K562 (cell line): ENCODE measurements around the gene NDUFAF3. TPM values are rescaled to one million over a fixed set of nuclear protein-coding genes. Genes with fewer than 3 reads are reported as not detected.

Experiments
- BHLHE40 ChIP-seq: IDR thresholded peaks from 2 replicates; pipeline ENCODE4 v1.6.1; 2011; ENCODE audit warnings: low read length, improper control_type of control experiment
- LCOR ChIP-seq: sonication (generic); formaldehyde crosslinking; IDR thresholded peaks from 2 replicates; pipeline ENCODE4 v1.8.0; 2022; ENCODE audit warnings: mild to moderate bottlenecking, missing genetic modification reagents
- NCOA1 ChIP-seq: fragments of 450-650 bp; IDR thresholded peaks from 2 replicates; pipeline ENCODE4 v1.6.1; 2016; ENCODE audit warnings: low read depth
- NFIC ChIP-seq: fragments of 450-650 bp; IDR thresholded peaks from 2 replicates; pipeline ENCODE4 v1.6.1; 2017; ENCODE audit warnings: mild to moderate bottlenecking, inconsistent platforms
- NONO ChIP-seq, 2 experiments: fragments of 200-400 bp in 1 of 2; fragments of 450-650 bp in 1 of 2; formaldehyde crosslinking in 1 of 2; IDR thresholded peaks; 2 replicates each; pipeline ENCODE4 v1.6.1; 2017; ENCODE audit warnings: low read depth in 2 of 2, mild to moderate bottlenecking in 2 of 2, moderate library complexity in 2 of 2, low read length in 1 of 2
- NR2F6 ChIP-seq: fragments of 450-650 bp; formaldehyde crosslinking; IDR thresholded peaks from 2 replicates; pipeline ENCODE4 v1.4.0; 2020; ENCODE audit warnings: mild to moderate bottlenecking
- POLR2AphosphoS5 ChIP-seq: IDR thresholded peaks from 2 replicates; pipeline ENCODE4 v1.6.1; 2011; ENCODE audit warnings: mild to moderate bottlenecking, low read depth, low read length, moderate library complexity; ENCODE audit not compliant: control insufficient read depth, insufficient read depth
- RB1 ChIP-seq: fragments of 450-650 bp; IDR thresholded peaks from 2 replicates; pipeline ENCODE4 v1.6.1; 2017; ENCODE audit warnings: low read depth, mild to moderate bottlenecking
- RBM22 ChIP-seq: fragments of 200-400 bp; formaldehyde crosslinking; IDR thresholded peaks from 2 replicates; pipeline ENCODE4 v1.6.1; 2018; ENCODE audit warnings: low read length, low read depth; ENCODE audit not compliant: poor library complexity, severe bottlenecking
- RFX7 ChIP-seq: fragments of 250-450 bp; sonication (Bioruptor Pico); IDR thresholded peaks from 2 replicates; pipeline ENCODE4 v1.5.1; 2021; ENCODE audit warnings: mild to moderate bottlenecking
- TAF7 ChIP-seq: fragments of 450-650 bp; IDR thresholded peaks from 2 replicates; pipeline ENCODE4 v1.6.1; 2016; ENCODE audit warnings: missing genetic modification characterization, missing compliant biosample characterization
- TBL1XR1 ChIP-seq, 2 experiments: IDR thresholded peaks; 2 replicates each; pipeline ENCODE4 v1.6.1; 2012; ENCODE audit warnings: improper control_type of control experiment in 2 of 2, low read length in 2 of 2, mild to moderate bottlenecking in 1 of 2
- TEAD1 ChIP-seq, 2 experiments: fragments of 450-650 bp in 1 of 2; sonication (generic) in 1 of 2; formaldehyde crosslinking; IDR thresholded peaks; 2 replicates each; pipeline versions ENCODE4 v1.4.0 to v1.8.0; 2020 to 2022; ENCODE audit warnings: mild to moderate bottlenecking in 2 of 2, missing genetic modification reagents in 1 of 2
- YY1 ChIP-seq, 3 experiments: IDR thresholded peaks; 2 replicates each; pipeline ENCODE4 v1.6.1; 2011; ENCODE audit warnings: low read length in 2 of 3, mild to moderate bottlenecking in 2 of 3, moderate library complexity in 2 of 3, borderline replicate concordance in 1 of 3, control low read depth in 1 of 3, low read depth in 1 of 3; ENCODE audit not compliant: insufficient read depth in 3 of 3, insufficient replicate concordance in 2 of 3, control insufficient read depth in 1 of 3, insufficient read length in 1 of 3; ENCODE audit errors: extremely low read depth in 1 of 3
- ZBED1 ChIP-seq: IDR thresholded peaks from 2 replicates; pipeline ENCODE4 v1.6.1; 2014
- ZFP30 ChIP-seq: fragments of 250-450 bp; sonication (Bioruptor Pico); IDR thresholded peaks from 2 replicates; pipeline ENCODE4 v1.8.0; 2022; ENCODE audit warnings: moderate library complexity, mild to moderate bottlenecking, inconsistent platforms, borderline replicate concordance
- ZFX ChIP-seq: sonication (generic); formaldehyde crosslinking; IDR thresholded peaks from 2 replicates; pipeline ENCODE4 v1.8.0; 2022; ENCODE audit warnings: mild to moderate bottlenecking, missing genetic modification reagents, moderate library complexity
- ZNF75A ChIP-seq: fragments of 450-650 bp; formaldehyde crosslinking; IDR thresholded peaks from 2 replicates; pipeline ENCODE4 v1.4.0; 2020; ENCODE audit warnings: mild to moderate bottlenecking
- ZNF79 ChIP-seq: fragments of 250-450 bp; sonication (Bioruptor Pico); IDR thresholded peaks from 2 replicates; pipeline ENCODE4 v1.4.0; 2020; ENCODE audit warnings: low read depth, mild to moderate bottlenecking, moderate library complexity
- polyA plus RNA-seq, 8 experiments: library from polyadenylated mRNA; depleted of rRNA in 4 of 8; stranded (reverse) in 5 of 8; unstranded in 3 of 8; fragments of >200 nt; fragmentation: Nextera tagmentation in 2 of 8; fragmentation: Illumina TruSeq in 1 of 8; extraction: Ambion mirVana in 2 of 8; extraction: Trizol in 1 of 8; gene quantifications; 2 replicates each; pipeline versions ENCODE4 v1.2.1 to v1.2.3, GENCODE V29; 2011 to 2014; ENCODE audit warnings: inconsistent platforms in 1 of 8, missing spikeins in 1 of 8
- total RNA-seq, 7 experiments: library from RNA; depleted of rRNA in 6 of 7; stranded (reverse); fragments of >200 nt in 6 of 7; fragmentation: Illumina TruSeq in 2 of 7; extraction: Trizol in 2 of 7; gene quantifications; 2 replicates each; pipeline versions ENCODE4 v1.2.1 to v1.2.3, GENCODE V29; 2011 to 2021; ENCODE audit warnings: low replicate concordance in 1 of 7
- TF ChIP-seq, protein P1 (sequence below): fragments of 450-650 bp; formaldehyde crosslinking; IDR thresholded peaks from 2 replicates; pipeline ENCODE4 v1.4.0; 2022; ENCODE audit warnings: missing genetic modification characterization
- TF ChIP-seq, protein P2 (sequence below): sonication (generic); formaldehyde crosslinking; IDR thresholded peaks from 2 replicates; pipeline ENCODE4 v1.9.0; 2022; ENCODE audit warnings: mild to moderate bottlenecking, missing genetic modification reagents
- TF ChIP-seq, protein P3 (sequence below), 3 experiments: IDR thresholded peaks in 2 of 3; conservative IDR thresholded peaks in 1 of 3; 2 replicates each; pipeline ENCODE4 v1.5.1; 2011 to 2012; ENCODE audit warnings: low read length in 3 of 3, mild to moderate bottlenecking in 3 of 3, control low read depth in 2 of 3, improper control_type of control experiment in 1 of 3, inconsistent platforms in 1 of 3, low read depth in 1 of 3, mixed read lengths in 1 of 3, moderate library complexity in 1 of 3; ENCODE audit not compliant: insufficient read depth in 2 of 3
- TF ChIP-seq, protein P4 (sequence below): sonication (generic); formaldehyde crosslinking; IDR thresholded peaks from 2 replicates; pipeline ENCODE4 v1.5.0; 2020; ENCODE audit warnings: missing genetic modification reagents

NDUFAF3 gene
- total and polyA plus RNA-seq, 9 of the 15 experiments (the other 6 are each of a cell fraction or from before 2014, with no cell fraction given), result 17.0 to 127 (median 36.3) TPM

DNA sequence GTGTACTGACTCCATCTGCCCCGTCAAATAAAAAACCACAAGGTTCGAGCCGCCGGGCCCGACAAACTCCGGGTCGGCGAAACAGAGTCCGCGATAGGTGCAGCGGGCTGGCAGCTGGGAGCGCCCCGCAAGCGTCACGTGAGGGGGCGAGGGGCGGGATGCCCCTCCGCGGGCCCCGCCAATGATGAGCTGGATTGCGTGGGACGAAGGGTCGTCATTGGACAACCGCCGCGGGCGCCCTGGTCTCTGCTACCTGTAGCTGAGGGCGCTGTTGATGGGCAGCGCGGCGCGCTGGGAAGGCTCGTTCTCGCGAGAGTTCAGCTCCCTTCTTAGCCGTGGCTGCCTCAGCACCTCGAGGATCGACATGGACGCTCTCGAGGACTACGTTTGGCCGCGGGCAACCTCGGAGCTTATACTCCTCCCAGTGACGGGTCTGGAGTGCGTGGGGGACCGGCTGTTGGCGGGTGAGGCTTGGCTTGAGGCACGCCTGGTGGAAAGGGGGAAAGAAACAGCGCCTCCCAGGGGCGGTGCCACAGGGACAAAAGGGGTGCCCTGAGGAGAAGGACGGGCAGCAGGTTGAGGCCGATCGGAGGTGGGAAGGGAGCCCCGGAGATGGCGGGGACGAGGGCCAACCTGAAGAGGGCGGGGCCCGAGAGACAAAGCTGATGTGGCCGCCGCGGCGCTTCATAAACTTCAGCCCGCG, 14.7 kb upstream of the NDUFAF3 start, which contains the start of gene WDR6 (continued):
- TF ChIP-seq NONO (IDR thresholded peaks at IDR 0.05; ENCODE audit: low read depth in 2 of 2, low read length in 1 of 2) (peak in 1 of 2 experiments; percentile 57; a peak in 1 of 4 replicates), NR2F6 (CRISPR knock-in tag) (no peak), TBL1XR1 (IDR thresholded peaks at IDR 0.05; ENCODE audit: low read length in 2 of 2) (no peak), YY1 (IDR thresholded peaks at IDR 0.05; ENCODE audit: borderline replicate concordance in 1 of 3, control insufficient read depth in 1 of 3, extremely low read depth in 1 of 3, insufficient read depth in 3 of 3, insufficient read length in 1 of 3, insufficient replicate concordance in 2 of 3, low read depth in 1 of 3, low read length in 2 of 3) (peak in 2 of 3 experiments; percentile 64 to 67), NCOA1 (0 out of 2 replicates have a peak, but pooled peaks have one; percentile 36), ZBED1 (0 out of 2 replicates have a peak, but pooled peaks have one; percentile 46), ZFP30 (CRISPR knock-in tag) (no peak), ZFX (CRISPR knock-in tag) (peak; percentile 85), TAF7 (tag) (peak; percentile 64; the same call in 1 of the 2 replicates), ZNF75A (CRISPR knock-in tag) (no peak), BHLHE40 (peak; percentile 98), LCOR (CRISPR knock-in tag) (peak; percentile 44; the same call in 1 of the 2 replicates), ZNF79 (no peak), RBM22 (peak; percentile 72), TEAD1 (CRISPR knock-in tag; IDR thresholded peaks at IDR 0.05) (0 out of 4 replicates have a peak, but pooled peaks of 1 of the 2 experiments have one; percentile 7), NFIC (peak; percentile 54), RB1 (0 out of 2 replicates have a peak, but pooled peaks have one; percentile 13), POLR2AphosphoS5 (peak; percentile 48; the same call in 1 of the 2 replicates), RFX7 (CRISPR knock-in tag) (no peak)
- TF ChIP-seq, protein P1, sequence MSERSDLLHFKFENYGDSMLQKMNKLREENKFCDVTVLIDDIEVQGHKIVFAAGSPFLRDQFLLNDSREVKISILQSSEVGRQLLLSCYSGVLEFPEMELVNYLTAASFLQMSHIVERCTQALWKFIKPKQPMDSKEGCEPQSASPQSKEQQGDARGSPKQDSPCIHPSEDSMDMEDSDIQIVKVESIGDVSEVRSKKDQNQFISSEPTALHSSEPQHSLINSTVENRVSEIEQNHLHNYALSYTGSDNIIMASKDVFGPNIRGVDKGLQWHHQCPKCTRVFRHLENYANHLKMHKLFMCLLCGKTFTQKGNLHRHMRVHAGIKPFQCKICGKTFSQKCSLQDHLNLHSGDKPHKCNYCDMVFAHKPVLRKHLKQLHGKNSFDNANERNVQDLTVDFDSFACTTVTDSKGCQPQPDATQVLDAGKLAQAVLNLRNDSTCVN, result 0 out of 2 replicates have a peak, but pooled peaks have one; percentile 31
- TF ChIP-seq, protein P2, sequence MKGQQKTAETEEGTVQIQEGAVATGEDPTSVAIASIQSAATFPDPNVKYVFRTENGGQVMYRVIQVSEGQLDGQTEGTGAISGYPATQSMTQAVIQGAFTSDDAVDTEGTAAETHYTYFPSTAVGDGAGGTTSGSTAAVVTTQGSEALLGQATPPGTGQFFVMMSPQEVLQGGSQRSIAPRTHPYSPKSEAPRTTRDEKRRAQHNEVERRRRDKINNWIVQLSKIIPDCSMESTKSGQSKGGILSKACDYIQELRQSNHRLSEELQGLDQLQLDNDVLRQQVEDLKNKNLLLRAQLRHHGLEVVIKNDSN, result peak; percentile 98
- TF ChIP-seq, protein P3, sequence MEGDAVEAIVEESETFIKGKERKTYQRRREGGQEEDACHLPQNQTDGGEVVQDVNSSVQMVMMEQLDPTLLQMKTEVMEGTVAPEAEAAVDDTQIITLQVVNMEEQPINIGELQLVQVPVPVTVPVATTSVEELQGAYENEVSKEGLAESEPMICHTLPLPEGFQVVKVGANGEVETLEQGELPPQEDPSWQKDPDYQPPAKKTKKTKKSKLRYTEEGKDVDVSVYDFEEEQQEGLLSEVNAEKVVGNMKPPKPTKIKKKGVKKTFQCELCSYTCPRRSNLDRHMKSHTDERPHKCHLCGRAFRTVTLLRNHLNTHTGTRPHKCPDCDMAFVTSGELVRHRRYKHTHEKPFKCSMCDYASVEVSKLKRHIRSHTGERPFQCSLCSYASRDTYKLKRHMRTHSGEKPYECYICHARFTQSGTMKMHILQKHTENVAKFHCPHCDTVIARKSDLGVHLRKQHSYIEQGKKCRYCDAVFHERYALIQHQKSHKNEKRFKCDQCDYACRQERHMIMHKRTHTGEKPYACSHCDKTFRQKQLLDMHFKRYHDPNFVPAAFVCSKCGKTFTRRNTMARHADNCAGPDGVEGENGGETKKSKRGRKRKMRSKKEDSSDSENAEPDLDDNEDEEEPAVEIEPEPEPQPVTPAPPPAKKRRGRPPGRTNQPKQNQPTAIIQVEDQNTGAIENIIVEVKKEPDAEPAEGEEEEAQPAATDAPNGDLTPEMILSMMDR (IDR thresholded peaks at IDR 0.05 in 2 of 3, conservative IDR thresholded peaks at IDR 0.05 in 1 of 3; ENCODE audit: insufficient read depth in 2 of 3, low read depth in 1 of 3, low read length in 3 of 3), result peak; percentile 39 to 55 (median 42); a peak in 5 of 6 replicates
- TF ChIP-seq, protein P4, sequence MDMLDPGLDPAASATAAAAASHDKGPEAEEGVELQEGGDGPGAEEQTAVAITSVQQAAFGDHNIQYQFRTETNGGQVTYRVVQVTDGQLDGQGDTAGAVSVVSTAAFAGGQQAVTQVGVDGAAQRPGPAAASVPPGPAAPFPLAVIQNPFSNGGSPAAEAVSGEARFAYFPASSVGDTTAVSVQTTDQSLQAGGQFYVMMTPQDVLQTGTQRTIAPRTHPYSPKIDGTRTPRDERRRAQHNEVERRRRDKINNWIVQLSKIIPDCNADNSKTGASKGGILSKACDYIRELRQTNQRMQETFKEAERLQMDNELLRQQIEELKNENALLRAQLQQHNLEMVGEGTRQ (CRISPR knock-in tag), result peak; percentile 98
